ENCODE measurements around the gene PAX2. TPM values are rescaled to one million over a fixed set of nuclear protein-coding genes. Genes with fewer than 3 reads are reported as not detected.

Gene PAX2
- total RNA-seq, 2 experiments from 2014 or later = not detected

- DNase-seq (no peak), ATAC-seq (no peak)
- H3K9me3 Mint-ChIP-seq = no peaks in the 10 kb centered on the region
- no peak overlapping the region for H3K27ac Mint-ChIP-seq
- POLR2A ChIA-PET = no interaction called here
- TF ChIP-seq CTCF (IDR thresholded peaks at IDR 0.05) = no peak
- intact Hi-C loops (cut with micrococcal nuclease) = no loop called here
- H3K4me3 Mint-ChIP-seq = no peak overlapping the region
- H3K4me1 Mint-ChIP-seq (ENCODE audit: low read depth) = no peaks in the 10 kb centered on the region
- CTCF ChIA-PET = no interaction called here
- no peaks in the 10 kb centered on the region for H3K36me3 Mint-ChIP-seq (ENCODE audit: low read depth)
- H3K27me3 Mint-ChIP-seq = peaks cover 37% of the 10 kb centered on the region
Measured at GRCh38 chr10:100799881-100800280, 54.5 kb downstream of the PAX2 start.

- no peak for DNase-seq
- Mint-ChIP-seq H3K4me1 (ENCODE audit: low read depth) (no peaks in the 10 kb centered on the region), H3K9me3 (no peaks in the 10 kb centered on the region), H3K27me3 (peaks cover 40% of the 10 kb centered on the region), H3K36me3 (ENCODE audit: low read depth) (no peaks in the 10 kb centered on the region), H3K27ac (no peak overlapping the region), H3K4me3 (no peak overlapping the region)
- no peak for TF ChIP-seq CTCF (IDR thresholded peaks at IDR 0.05)
- no peak for ATAC-seq
- intact Hi-C loops (cut with micrococcal nuclease) = no loop called here
- CTCF ChIA-PET = interaction anchor here (1.0 kb wide), 1 partner anchor 57 kb away, joined by 3 read pairs; no protein-coding TSS in a partner anchor
- POLR2A ChIA-PET = no interaction called here
Measured at GRCh38 chr10:100800931-100801330, 55.5 kb downstream of the PAX2 start.

GRCh38 chr10:100802196-100802595, 56.8 kb downstream of the PAX2 start:
- ATAC-seq (no peak), DNase-seq (no peak)
- Mint-ChIP-seq H3K27ac (no peak overlapping the region), H3K9me3 (no peaks in the 10 kb centered on the region), H3K4me1 (ENCODE audit: low read depth) (no peaks in the 10 kb centered on the region), H3K27me3 (peaks cover 48% of the 10 kb centered on the region), H3K4me3 (no peak overlapping the region), H3K36me3 (ENCODE audit: low read depth) (no peaks in the 10 kb centered on the region)
- intact Hi-C loops (cut with micrococcal nuclease) = no loop called here
- ChIA-PET POLR2A (no interaction called here), CTCF (interaction anchor here (1.0 to 1.2 kb wide), 2 partner anchors 59 to 69 kb away, joined by 3 read pairs; no protein-coding TSS in a partner anchor)
- TF ChIP-seq CTCF (IDR thresholded peaks at IDR 0.05) = no peak

- ChIA-PET POLR2A (no interaction called here), CTCF (interaction anchor here (1.2 kb wide), 1 partner anchor 69 kb away, joined by 3 read pairs; no protein-coding TSS in a partner anchor)
- H3K27me3 Mint-ChIP-seq = peaks cover 51% of the 10 kb centered on the region
- no peak overlapping the region for H3K4me3 Mint-ChIP-seq
- no peaks in the 10 kb centered on the region for H3K36me3 Mint-ChIP-seq (ENCODE audit: low read depth)
- no peak overlapping the region for H3K27ac Mint-ChIP-seq
- no peaks in the 10 kb centered on the region for H3K4me1 Mint-ChIP-seq (ENCODE audit: low read depth)
- TF ChIP-seq CTCF (IDR thresholded peaks at IDR 0.05) = no peak
- ATAC-seq = no peak
- DNase-seq = no peak
- H3K9me3 Mint-ChIP-seq = no peaks in the 10 kb centered on the region
- intact Hi-C loops (cut with micrococcal nuclease) = no loop called here
Measured at GRCh38 chr10:100802607-100803006, 57.2 kb downstream of the PAX2 start.

- Mint-ChIP-seq H3K36me3 (ENCODE audit: low read depth) (no peaks in the 10 kb centered on the region), H3K27me3 (peaks cover 49% of the 10 kb centered on the region), H3K27ac (no peak overlapping the region), H3K4me3 (no peak overlapping the region), H3K4me1 (ENCODE audit: low read depth) (no peaks in the 10 kb centered on the region), H3K9me3 (no peaks in the 10 kb centered on the region)
- intact Hi-C loops (cut with micrococcal nuclease) = no loop called here
- DNase-seq (no peak), ATAC-seq (no peak)
- ChIA-PET CTCF (interaction anchor here (1.2 kb wide), 1 partner anchor 68 kb away, joined by 3 read pairs; no protein-coding TSS in a partner anchor), POLR2A (no interaction called here)
- no peak for TF ChIP-seq CTCF (IDR thresholded peaks at IDR 0.05)
Measured at GRCh38 chr10:100803492-100803891, 58.1 kb downstream of the PAX2 start.
